Measurements from ENCODE around the gene FPR2.
"Not testable (repeated sequence)": the region's sequence is repeated elsewhere in the genome, so short reads cannot be mapped to it uniquely, and the experiment has no call there.

Gene FPR2

DNA sequence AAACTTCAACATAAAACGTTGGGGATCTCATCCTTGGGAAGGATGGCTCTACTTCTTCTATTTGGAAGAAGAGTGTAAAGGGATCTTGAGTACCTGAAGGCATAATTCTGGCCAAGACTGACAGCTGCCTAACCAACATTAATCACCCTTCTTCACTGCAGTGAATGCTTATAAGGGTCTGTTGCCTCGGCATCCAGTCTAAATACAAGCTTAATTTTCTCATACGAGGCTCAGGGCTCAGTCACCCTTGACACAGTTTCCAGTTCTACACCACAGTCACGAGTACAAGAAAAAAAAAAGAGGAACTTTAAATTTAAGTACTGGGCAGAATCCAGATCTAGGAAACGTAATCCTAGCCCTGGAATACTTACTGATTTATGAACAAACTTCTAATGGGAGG lies 43.0 kb downstream of the FPR2 start:
- no peak for DNase-seq (ENCODE audit: extremely low read depth in 1 of 2, low read depth in 1 of 2)

DNA sequence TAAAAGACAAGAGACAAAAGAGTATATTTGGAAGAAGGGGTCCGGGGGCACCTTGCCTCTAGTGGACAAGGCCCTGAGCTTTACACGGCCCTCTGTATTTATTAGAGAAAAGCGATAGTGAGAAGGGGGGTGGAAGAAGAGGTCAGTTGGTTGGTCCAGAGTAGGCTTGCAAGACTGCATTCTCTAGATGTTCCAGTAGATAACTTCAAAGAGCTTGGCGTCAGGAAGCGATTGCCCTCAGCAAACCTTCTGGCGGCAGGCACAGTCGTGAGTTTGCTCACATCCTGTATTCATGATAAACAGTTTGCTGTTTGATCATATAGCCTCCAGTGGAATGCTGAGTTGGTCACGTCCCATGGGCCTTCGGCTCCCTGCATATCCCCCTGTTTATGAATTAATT lies 43.8 kb downstream of the FPR2 start:
- DNase-seq (ENCODE audit: extremely low read depth in 1 of 2, low read depth in 1 of 2): not testable (repeated sequence)

DNA sequence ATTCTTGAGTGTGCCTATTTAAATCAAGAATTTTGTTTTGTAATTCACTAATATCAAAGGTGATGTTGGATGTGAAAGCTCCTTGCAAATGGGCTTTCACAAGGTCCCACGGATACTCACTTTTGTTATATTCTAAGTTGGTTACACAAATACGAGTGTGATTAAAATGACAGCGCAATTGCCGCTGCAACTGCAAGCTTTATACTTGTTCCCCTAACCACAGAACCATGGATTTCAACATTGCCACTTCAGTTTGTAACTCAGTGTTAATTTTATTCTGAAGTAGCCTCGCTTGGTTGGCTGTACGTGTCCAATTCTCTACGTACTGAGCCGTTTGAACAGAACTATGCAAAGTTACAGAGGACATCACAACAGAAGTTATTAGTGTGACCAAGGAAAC lies 44.4 kb downstream of the FPR2 start:
- DNase-seq (ENCODE audit: extremely low read depth in 1 of 2, low read depth in 1 of 2): not testable (repeated sequence)

DNA sequence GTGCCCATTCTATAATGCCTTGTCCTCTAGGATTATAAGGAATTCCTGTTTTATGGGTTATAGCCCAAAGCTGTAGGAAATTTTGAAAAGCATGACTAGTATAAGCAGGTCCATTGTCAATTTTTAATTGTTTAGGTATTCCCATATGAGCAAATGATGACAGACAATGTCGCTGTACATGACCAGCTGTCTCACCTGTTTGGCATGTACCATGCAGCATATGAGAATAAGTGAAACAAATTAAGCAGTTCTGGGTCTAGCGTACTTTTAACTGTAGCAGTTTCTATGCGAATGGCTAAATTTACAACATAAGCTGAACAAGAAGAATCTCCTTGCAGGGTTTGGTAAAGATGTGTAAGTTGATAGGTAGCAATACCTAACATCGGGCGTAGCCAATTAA lies 45.6 kb downstream of the FPR2 start:
- DNase-seq (ENCODE audit: extremely low read depth in 1 of 2, low read depth in 1 of 2): not testable (repeated sequence)

DNA sequence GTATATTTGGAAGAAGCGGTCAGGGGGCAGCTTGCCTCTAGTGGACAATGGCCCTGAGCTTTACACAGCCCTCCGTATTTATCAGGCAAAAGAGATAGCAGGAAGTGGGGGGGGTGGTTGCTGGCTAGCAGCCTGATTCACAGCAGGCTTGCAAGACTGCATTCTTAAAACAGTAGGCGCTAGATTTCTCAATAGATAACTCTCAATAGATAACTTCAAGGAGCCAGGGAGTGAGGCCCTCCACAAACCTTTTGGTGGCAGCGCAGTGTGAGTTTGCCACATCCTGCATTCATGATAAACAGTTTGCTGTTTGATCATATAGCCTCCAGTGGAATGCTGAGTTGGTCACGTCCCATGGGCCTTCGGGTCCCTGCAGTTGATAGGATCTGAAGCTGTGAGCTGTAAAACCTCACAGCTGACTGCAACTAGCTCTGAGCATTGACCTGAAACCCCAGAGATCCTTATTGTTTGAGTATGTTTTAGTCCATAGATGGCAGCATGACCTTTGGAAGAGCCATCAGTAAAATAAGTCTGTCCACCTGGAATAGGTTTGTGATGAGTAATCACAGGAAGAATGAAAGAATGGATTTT lies 46.2 kb downstream of the FPR2 start:
- DNase-seq (ENCODE audit: extremely low read depth in 1 of 2, low read depth in 1 of 2): no peak

DNA sequence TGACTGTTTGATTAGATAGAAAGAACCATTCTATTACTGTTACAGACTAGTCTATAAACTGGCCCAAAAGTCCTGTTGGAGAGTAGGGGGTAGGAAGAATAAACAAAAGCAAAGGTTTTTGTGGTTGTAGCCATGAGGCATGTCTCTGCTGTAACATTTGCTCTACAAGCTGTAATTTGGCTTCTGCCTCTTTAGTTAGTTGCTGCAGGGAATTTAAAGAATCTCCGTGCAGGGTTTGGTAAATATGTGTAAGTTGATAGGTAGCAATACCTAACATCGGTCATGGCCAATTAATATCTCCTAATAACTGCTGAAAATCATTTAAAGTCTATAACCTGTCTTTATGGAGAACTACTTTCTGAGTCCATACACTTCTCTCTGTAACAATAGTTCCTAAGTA lies 46.9 kb downstream of the FPR2 start:
- no peak for DNase-seq (ENCODE audit: extremely low read depth in 1 of 2, low read depth in 1 of 2)

DNA sequence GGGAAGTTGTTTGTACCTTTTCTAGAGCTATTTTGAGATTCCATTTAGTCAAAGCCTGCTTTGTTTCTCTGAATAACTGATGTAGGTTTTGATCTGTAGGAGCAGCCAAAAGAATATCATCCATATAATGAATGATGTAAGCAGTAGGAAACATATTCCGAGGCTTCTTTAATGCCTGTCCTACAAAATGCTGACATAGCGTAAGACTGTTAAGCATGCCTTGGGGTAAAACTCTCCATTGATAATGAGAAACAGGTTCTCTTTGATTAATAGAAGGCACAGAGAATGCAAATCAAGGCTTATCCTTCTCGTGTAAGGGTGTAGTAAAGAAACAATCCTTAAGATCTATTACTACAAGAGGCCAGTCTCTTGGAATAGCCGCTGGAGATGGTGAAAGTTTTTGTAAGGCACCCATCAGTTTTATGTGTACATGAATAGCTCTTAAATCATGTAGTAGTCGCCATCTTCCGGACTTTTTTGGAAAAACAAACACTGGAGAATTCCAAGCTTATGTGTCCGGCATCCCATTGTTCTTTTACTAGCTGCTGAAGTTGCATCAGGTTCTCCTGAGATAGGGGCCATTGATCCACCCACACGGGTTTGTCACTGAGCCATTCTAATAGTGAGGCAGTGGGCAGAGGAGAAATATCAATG lies 47.5 kb downstream of the FPR2 start:
- no peak for DNase-seq (ENCODE audit: extremely low read depth in 1 of 2, low read depth in 1 of 2)

DNA sequence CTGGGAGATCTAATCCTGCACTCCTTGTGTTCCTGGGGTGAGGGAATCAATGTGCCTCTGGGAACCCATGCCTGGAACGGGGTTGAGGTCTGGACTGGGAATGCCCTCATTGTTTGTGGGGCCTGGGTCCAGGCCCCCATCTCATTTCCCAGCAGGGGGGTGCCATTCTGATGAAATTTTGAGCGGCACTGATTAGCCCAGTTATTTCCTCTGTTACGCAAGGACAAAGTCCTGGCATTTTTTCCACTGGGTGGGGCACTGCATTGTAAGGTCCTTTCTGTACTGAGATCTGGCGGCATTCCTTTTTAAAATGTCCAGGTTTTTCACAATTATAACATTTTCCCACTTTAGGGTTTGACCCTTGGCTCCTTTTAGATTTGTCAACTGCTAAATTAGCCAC lies 48.8 kb downstream of the FPR2 start:
- DNase-seq (ENCODE audit: extremely low read depth in 1 of 2, low read depth in 1 of 2): no peak

DNA sequence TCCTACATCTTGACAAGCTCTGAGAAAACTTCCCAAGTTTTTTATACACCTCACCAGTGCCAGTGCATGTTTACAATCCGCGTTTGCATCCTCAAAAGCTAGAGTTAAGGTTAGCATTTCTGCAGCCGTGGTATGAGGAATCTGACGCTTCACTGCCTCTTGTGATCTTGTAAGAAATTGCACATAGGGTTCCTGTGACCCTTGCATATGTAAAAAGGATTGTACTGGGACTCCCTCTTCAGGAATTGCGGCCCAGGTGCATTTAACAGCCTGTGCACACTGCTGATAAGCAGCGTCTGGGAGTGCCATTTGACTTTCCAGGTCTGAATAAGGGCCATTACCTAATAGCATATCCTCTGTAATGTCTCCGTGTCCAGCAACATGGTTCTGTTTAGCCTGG lies 49.2 kb downstream of the FPR2 start:
- no peak for DNase-seq (ENCODE audit: extremely low read depth in 1 of 2, low read depth in 1 of 2)

DNA sequence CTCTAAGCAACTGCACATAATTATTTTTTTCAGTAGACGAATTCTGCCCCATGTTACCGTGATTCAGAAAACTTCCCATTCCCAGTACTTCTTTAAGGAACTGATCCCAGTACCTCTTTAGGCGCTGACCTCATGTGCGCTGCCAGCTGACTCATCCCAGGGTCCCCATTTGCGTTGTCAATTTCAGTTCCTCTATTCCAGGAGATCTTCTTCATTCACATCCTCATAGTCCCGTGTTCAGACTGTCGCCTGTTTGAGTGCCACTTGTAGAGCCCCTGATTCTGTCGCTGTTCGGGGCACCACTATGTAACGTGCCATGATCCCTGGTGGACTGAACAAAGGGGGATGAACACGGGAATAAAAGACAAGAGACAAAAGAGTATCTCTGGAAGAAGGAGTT lies 50.4 kb downstream of the FPR2 start:
- DNase-seq (ENCODE audit: extremely low read depth in 1 of 2, low read depth in 1 of 2): no peak

DNA sequence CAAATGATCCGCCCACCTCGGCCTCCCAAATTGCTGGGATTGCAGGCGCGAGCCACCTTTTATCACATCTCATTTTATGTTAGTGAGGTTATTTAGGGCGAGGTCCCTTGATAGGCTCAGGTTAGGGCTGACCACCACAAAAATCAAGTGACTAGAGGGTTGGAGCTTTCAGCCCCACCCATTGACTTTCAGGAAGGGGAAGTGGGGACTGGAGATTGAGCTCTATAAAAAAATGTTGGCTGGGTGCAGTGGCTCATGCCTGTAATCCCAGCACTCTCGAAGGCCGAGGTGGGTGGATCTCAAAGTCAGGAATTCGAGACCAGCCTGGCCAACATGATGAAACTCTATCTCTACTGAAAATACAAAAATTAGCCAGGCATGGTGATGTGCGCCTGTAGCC lies 54.1 kb downstream of the FPR2 start:
- no peak for DNase-seq (ENCODE audit: extremely low read depth in 1 of 2, low read depth in 1 of 2)

DNA sequence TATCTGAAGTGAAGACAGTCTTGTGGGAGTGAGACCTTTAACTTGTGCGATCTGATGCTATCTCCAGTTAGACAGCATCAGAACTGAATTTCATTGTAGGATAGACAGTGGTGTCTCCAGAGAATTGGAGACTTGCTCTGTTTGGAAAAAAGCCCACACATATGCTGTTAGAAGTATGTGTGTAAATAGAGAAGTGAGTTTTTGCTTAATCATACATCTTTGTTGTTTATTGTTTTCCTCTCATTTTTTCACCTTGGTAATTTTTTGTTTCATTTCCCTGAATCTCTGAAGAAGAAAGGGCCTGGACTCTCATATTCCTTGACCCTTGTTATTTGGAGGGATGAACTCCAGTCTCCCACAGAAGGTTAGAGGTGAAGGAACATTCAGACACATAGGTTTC lies 55.7 kb downstream of the FPR2 start:
- no peak for DNase-seq (ENCODE audit: extremely low read depth in 1 of 2, low read depth in 1 of 2)

DNA sequence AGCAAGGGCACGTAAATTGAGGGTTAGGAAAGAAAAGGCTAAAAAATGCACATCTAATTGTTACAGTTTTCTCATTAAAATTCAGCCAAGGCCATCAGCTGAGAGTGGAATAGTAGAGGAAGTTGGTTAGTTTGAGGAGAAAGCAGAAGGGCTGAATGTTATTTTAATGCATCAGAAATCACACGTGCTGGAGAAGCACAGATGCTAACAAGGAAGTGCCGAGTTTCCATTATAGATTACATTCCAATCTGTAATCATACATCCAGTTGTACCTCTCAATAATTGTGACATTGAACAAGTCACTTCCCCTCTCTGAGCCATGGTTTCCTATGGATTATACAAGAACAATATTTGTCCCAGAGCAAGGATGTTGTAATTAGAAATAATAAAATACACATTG lies 59.0 kb downstream of the FPR2 start:
- no peak for DNase-seq (ENCODE audit: extremely low read depth in 1 of 2, low read depth in 1 of 2)

Measured in activated CD8-positive, alpha-beta memory T cell treated with anti-CD3 and anti-CD28 coated beads for 1 hour (primary cell).